Naive B cell (primary cell): Measurements from ENCODE around the gene PRIMA1. TPM values are rescaled to one million over a fixed set of nuclear protein-coding genes. Genes with fewer than 3 reads are reported as not detected.

Source experiments
- ATAC-seq, 2 donors: fragments of 150-1000 bp; cut with Tn5 transposase; 2 replicates each; pipeline ENCODE4 v1.10.0; 2021; ENCODE audit warnings: low read depth in 2 of 2, mild to moderate bottlenecking in 2 of 2, moderate library complexity in 2 of 2
- DNase-seq: peaks from one replicate; pipeline ENCODE4 v3.0.0; 2022
- H3K27ac Mint-ChIP-seq, 6 donors: one replicate each; pipeline ENCODE4 v1.8.0; 2020 to 2022; ENCODE audit warnings: mild to moderate bottlenecking in 6 of 6, mixed read lengths in 6 of 6, moderate library complexity in 5 of 6, inconsistent platforms in 2 of 6
- H3K27me3 Mint-ChIP-seq, 3 donors: one replicate each; pipeline ENCODE4 v1.8.0; 2021 to 2022; ENCODE audit warnings: mixed read lengths in 3 of 3, mild to moderate bottlenecking in 1 of 3
- H3K36me3 Mint-ChIP-seq, 2 donors: one replicate each; pipeline ENCODE4 v1.8.0; 2020 to 2022; ENCODE audit warnings: mixed read lengths in 2 of 2, inconsistent platforms in 1 of 2, mild to moderate bottlenecking in 1 of 2
- H3K4me1 Mint-ChIP-seq, 3 donors: one replicate each; pipeline ENCODE4 v1.8.0; 2020 to 2022; ENCODE audit warnings: mixed read lengths in 3 of 3, inconsistent platforms in 1 of 3, mild to moderate bottlenecking in 1 of 3, moderate library complexity in 1 of 3
- H3K4me3 Mint-ChIP-seq, 8 donors: one replicate each; pipeline ENCODE4 v1.8.0; 2020 to 2022; ENCODE audit warnings: mild to moderate bottlenecking in 8 of 8, mixed read lengths in 8 of 8, moderate library complexity in 8 of 8, inconsistent platforms in 2 of 8
- H3K9me3 Mint-ChIP-seq, 7 donors: one replicate each; pipeline ENCODE4 v1.8.0; 2020 to 2022; ENCODE audit warnings: mixed read lengths in 7 of 7, mild to moderate bottlenecking in 5 of 7, inconsistent platforms in 2 of 7, moderate library complexity in 1 of 7
- polyA plus RNA-seq, 6 donors: library from polyadenylated mRNA; unstranded; fragments of 300-500 nt; fragmentation: Illumina TruSeq; gene quantifications; one replicate each; pipeline ENCODE4 v1.2.3, GENCODE V29; 2021; ENCODE audit warnings: low read depth in 6 of 6

The PRIMA1 gene
- not detected for polyA plus RNA-seq

- H3K27ac Mint-ChIP-seq = no peak within 1 kb of the TSS
- DNase-seq (no peak), ATAC-seq (no peak)
- peaks cover 0 to 8% (median 4%) of the 10 kb centered on the region in 3 donors for H3K4me1 Mint-ChIP-seq
- H3K9me3 Mint-ChIP-seq = peaks cover 0 to 8% (median 0%) of the 10 kb centered on the region in 7 donors
- peaks cover 45 to 82% (median 73%) of the 10 kb centered on the region in 3 donors for H3K27me3 Mint-ChIP-seq
- peak within 1 kb of the TSS in 1 of 8 donors; percentile 70 for H3K4me3 Mint-ChIP-seq
- peaks cover 0 to 8% of the 10 kb centered on the region in 2 donors for H3K36me3 Mint-ChIP-seq
Measured at GRCh38 chr14:93788293-93788542, at the start of gene PRIMA1. TSS of gene PRIMA1 (minus strand) at chr14:93788485. CDS start at chr14:93787718, 767 bp downstream.

- Mint-ChIP-seq H3K27me3 (peaks cover 16 to 30% (median 27%) of the 10 kb centered on the region in 3 donors), H3K4me3 (no peak overlapping the region), H3K27ac (peak overlapping the region in 1 of 6 donors; percentile 36), H3K9me3 (peaks cover 3 to 16% (median 11%) of the 10 kb centered on the region in 7 donors), H3K36me3 (peaks cover 3 to 7% of the 10 kb centered on the region in 2 donors), H3K4me1 (no peaks in the 10 kb centered on the region)
- ATAC-seq = no peak
- DNase-seq = no peak
Measured at GRCh38 chr14:93834699-93835371, 46.5 kb upstream of the PRIMA1 start.

GRCh38 chr14:93832665-93833064 is 44.4 kb upstream of the PRIMA1 start:
- Mint-ChIP-seq H3K4me1 (no peaks in the 10 kb centered on the region), H3K27me3 (peaks cover 16 to 36% (median 26%) of the 10 kb centered on the region in 3 donors), H3K9me3 (peaks cover 5 to 16% (median 11%) of the 10 kb centered on the region in 7 donors), H3K4me3 (no peak overlapping the region), H3K36me3 (peaks cover 3 to 7% of the 10 kb centered on the region in 2 donors), H3K27ac (no peak overlapping the region)
- no peak for DNase-seq
- ATAC-seq = no peak

- H3K4me1 Mint-ChIP-seq = no peaks in the 10 kb centered on the region
- no peak for DNase-seq
- no peak overlapping the region for H3K4me3 Mint-ChIP-seq
- peaks cover 3 to 7% of the 10 kb centered on the region in 2 donors for H3K36me3 Mint-ChIP-seq
- H3K27ac Mint-ChIP-seq = no peak overlapping the region
- peaks cover 16 to 36% (median 26%) of the 10 kb centered on the region in 3 donors for H3K27me3 Mint-ChIP-seq
- no peak for ATAC-seq
- peaks cover 5 to 14% (median 9%) of the 10 kb centered on the region in 7 donors for H3K9me3 Mint-ChIP-seq
Measured at GRCh38 chr14:93832081-93832480, 43.8 kb upstream of the PRIMA1 start.

- DNase-seq (no peak), ATAC-seq (no peak)
- Mint-ChIP-seq H3K4me3 (no peak overlapping the region), H3K4me1 (no peaks in the 10 kb centered on the region), H3K36me3 (peaks cover 0 to 3% of the 10 kb centered on the region in 2 donors), H3K27me3 (peaks cover 19 to 40% (median 31%) of the 10 kb centered on the region in 3 donors), H3K27ac (no peak overlapping the region), H3K9me3 (peaks cover 0 to 12% (median 1%) of the 10 kb centered on the region in 7 donors)
Measured at GRCh38 chr14:93830753-93831461, 42.6 kb upstream of the PRIMA1 start.

GRCh38 chr14:93829839-93830481 is 41.7 kb upstream of the PRIMA1 start:
- H3K36me3 Mint-ChIP-seq = no peaks in the 10 kb centered on the region
- no peak for ATAC-seq

GRCh38 chr14:93825235-93825553 is 36.9 kb upstream of the PRIMA1 start:
- ATAC-seq (no peak), DNase-seq (no peak)
- Mint-ChIP-seq H3K9me3 (peaks cover 0 to 9% (median 3%) of the 10 kb centered on the region in 7 donors), H3K36me3 (no peaks in the 10 kb centered on the region), H3K27ac (no peak overlapping the region), H3K4me3 (no peak overlapping the region), H3K4me1 (no peaks in the 10 kb centered on the region), H3K27me3 (peaks cover 18 to 37% (median 34%) of the 10 kb centered on the region in 3 donors)

More at GRCh38 chr14:93829839-93830481, 41.7 kb upstream of the PRIMA1 start:
- Mint-ChIP-seq H3K4me3 (no peak overlapping the region), H3K27me3 (peaks cover 18 to 41% (median 33%) of the 10 kb centered on the region in 3 donors), H3K27ac (no peak overlapping the region), H3K4me1 (no peaks in the 10 kb centered on the region), H3K9me3 (peaks cover 0 to 9% (median 0%) of the 10 kb centered on the region in 7 donors)
- no peak for DNase-seq

GRCh38 chr14:93824518-93825234 is 36.4 kb upstream of the PRIMA1 start:
- no peak overlapping the region for H3K4me3 Mint-ChIP-seq
- H3K36me3 Mint-ChIP-seq = no peaks in the 10 kb centered on the region
- no peak overlapping the region for H3K27ac Mint-ChIP-seq

GRCh38 chr14:93824076-93824475 is 35.8 kb upstream of the PRIMA1 start:
- Mint-ChIP-seq H3K4me1 (no peaks in the 10 kb centered on the region), H3K36me3 (no peaks in the 10 kb centered on the region), H3K4me3 (no peak overlapping the region), H3K27ac (no peak overlapping the region), H3K9me3 (peaks cover 0 to 9% (median 2%) of the 10 kb centered on the region in 7 donors), H3K27me3 (peaks cover 18 to 33% (median 26%) of the 10 kb centered on the region in 3 donors)
- DNase-seq = no peak
- no peak for ATAC-seq

More at GRCh38 chr14:93824518-93825234, 36.4 kb upstream of the PRIMA1 start:
- DNase-seq = no peak
- Mint-ChIP-seq H3K9me3 (peaks cover 0 to 9% (median 2%) of the 10 kb centered on the region in 7 donors), H3K4me1 (no peaks in the 10 kb centered on the region), H3K27me3 (peaks cover 18 to 32% (median 28%) of the 10 kb centered on the region in 3 donors)
- no peak for ATAC-seq

GRCh38 chr14:93821051-93821450 is 32.8 kb upstream of the PRIMA1 start:
- H3K27ac Mint-ChIP-seq = no peak overlapping the region
- ATAC-seq (no peak), DNase-seq (no peak)
- H3K9me3 Mint-ChIP-seq = peaks cover 2 to 10% (median 6%) of the 10 kb centered on the region in 7 donors
- H3K27me3 Mint-ChIP-seq = peaks cover 10 to 34% (median 22%) of the 10 kb centered on the region in 3 donors
- H3K4me3 Mint-ChIP-seq = peak overlapping the region in 1 of 8 donors; percentile 40
- no peaks in the 10 kb centered on the region for H3K36me3 Mint-ChIP-seq
- no peaks in the 10 kb centered on the region for H3K4me1 Mint-ChIP-seq

GRCh38 chr14:93818857-93819256 is 30.6 kb upstream of the PRIMA1 start:
- peaks cover 5 to 13% of the 10 kb centered on the region in 2 donors for H3K36me3 Mint-ChIP-seq
- ATAC-seq = no peak
- no peaks in the 10 kb centered on the region for H3K4me1 Mint-ChIP-seq
- peaks cover 12 to 32% (median 23%) of the 10 kb centered on the region in 7 donors for H3K9me3 Mint-ChIP-seq
- H3K27ac Mint-ChIP-seq = no peak overlapping the region
- DNase-seq = no peak
- H3K4me3 Mint-ChIP-seq = no peak overlapping the region
- peaks cover 10 to 23% (median 12%) of the 10 kb centered on the region in 3 donors for H3K27me3 Mint-ChIP-seq

- Mint-ChIP-seq H3K9me3 (peaks cover 21 to 68% (median 32%) of the 10 kb centered on the region in 7 donors), H3K27ac (no peak overlapping the region), H3K27me3 (peaks cover 0 to 13% (median 6%) of the 10 kb centered on the region in 3 donors), H3K4me3 (no peak overlapping the region), H3K4me1 (no peaks in the 10 kb centered on the region), H3K36me3 (peaks cover 5 to 16% of the 10 kb centered on the region in 2 donors)
- DNase-seq = no peak
- ATAC-seq = no peak
Measured at GRCh38 chr14:93811676-93812075, 23.4 kb upstream of the PRIMA1 start.

- ATAC-seq = no peak
- H3K9me3 Mint-ChIP-seq = peaks cover 19 to 67% (median 29%) of the 10 kb centered on the region in 7 donors
- peaks cover 0 to 13% (median 6%) of the 10 kb centered on the region in 3 donors for H3K27me3 Mint-ChIP-seq
- no peak for DNase-seq
- no peak overlapping the region for H3K4me3 Mint-ChIP-seq
- no peak overlapping the region for H3K27ac Mint-ChIP-seq
- no peaks in the 10 kb centered on the region for H3K4me1 Mint-ChIP-seq
- peaks cover 5 to 16% of the 10 kb centered on the region in 2 donors for H3K36me3 Mint-ChIP-seq
Measured at GRCh38 chr14:93811020-93811419, 22.7 kb upstream of the PRIMA1 start.
